HepG2 (cell line): ENCODE data around the gene H2AZ2. TPM values are rescaled to one million over a fixed set of nuclear protein-coding genes. Genes with fewer than 3 reads are reported as not detected.

Experiments used
- CERS6 ChIP-seq: sonication (generic); formaldehyde crosslinking; IDR thresholded peaks from 2 replicates; pipeline ENCODE4 v1.5.0; 2020; ENCODE audit warnings: missing genetic modification reagents
- DR1 ChIP-seq: sonication (generic); formaldehyde crosslinking; IDR thresholded peaks from 2 replicates; pipeline ENCODE4 v1.8.0; 2021; ENCODE audit warnings: mild to moderate bottlenecking, missing genetic modification reagents, inconsistent platforms
- EP300 ChIP-seq, 3 experiments: sonication (generic) in 1 of 3; formaldehyde crosslinking in 1 of 3; IDR thresholded peaks; 2 replicates each; pipeline versions ENCODE4 v1.5.1 to v1.6.1; 2011 to 2020; ENCODE audit warnings: low read depth in 2 of 3, low read length in 2 of 3, borderline replicate concordance in 1 of 3, improper control_type of control experiment in 1 of 3, mild to moderate bottlenecking in 1 of 3, missing genetic modification reagents in 1 of 3, moderate library complexity in 1 of 3
- HNF4G ChIP-seq, 2 experiments: sonication (generic) in 1 of 2; formaldehyde crosslinking in 1 of 2; IDR thresholded peaks; 2 replicates each; pipeline versions ENCODE4 v1.4.0 to v1.6.1; 2011 to 2020; ENCODE audit warnings: borderline replicate concordance in 2 of 2, low read depth in 2 of 2, mild to moderate bottlenecking in 2 of 2, low read length in 1 of 2, missing genetic modification reagents in 1 of 2, moderate library complexity in 1 of 2
- JDP2 ChIP-seq: sonication (generic); formaldehyde crosslinking; IDR thresholded peaks from 2 replicates; pipeline ENCODE4 v1.8.1; 2022; ENCODE audit warnings: missing genetic modification reagents, borderline replicate concordance
- KDM5B ChIP-seq: sonication (generic); formaldehyde crosslinking; IDR thresholded peaks from 2 replicates; pipeline ENCODE4 v1.4.0; 2020; ENCODE audit warnings: missing genetic modification reagents, mild to moderate bottlenecking, borderline replicate concordance
- MAFK ChIP-seq, 2 experiments: IDR thresholded peaks in 1 of 2; conservative IDR thresholded peaks in 1 of 2; 2 replicates each; pipeline ENCODE4 v1.6.1; 2011; ENCODE audit warnings: improper control_type of control experiment in 2 of 2, low read length in 2 of 2
- MED8 ChIP-seq: sonication (generic); formaldehyde crosslinking; IDR thresholded peaks from 2 replicates; pipeline ENCODE4 v1.8.1; 2023; ENCODE audit warnings: mild to moderate bottlenecking, missing genetic modification reagents; ENCODE audit not compliant: insufficient replicate concordance
- MXD3 ChIP-seq: IDR thresholded peaks from 2 replicates; pipeline ENCODE4 v1.6.1; 2016; ENCODE audit warnings: mild to moderate bottlenecking, missing biosample characterization, missing genetic modification reagents
- RNF2 ChIP-seq: fragments of 450-650 bp; conservative IDR thresholded peaks from 2 replicates; pipeline ENCODE4 v1.6.1; 2016; ENCODE audit warnings: low read depth
- STAT5B ChIP-seq: sonication (generic); formaldehyde crosslinking; IDR thresholded peaks from 2 replicates; pipeline ENCODE4 v1.4.0; 2020; ENCODE audit warnings: missing genetic modification reagents
- TOPORS ChIP-seq: sonication (generic); formaldehyde crosslinking; IDR thresholded peaks from 2 replicates; pipeline ENCODE4 v1.8.0; 2023; ENCODE audit warnings: mild to moderate bottlenecking, missing genetic modification reagents
- TRIM22 ChIP-seq: fragments of 450-650 bp; IDR thresholded peaks from 2 replicates; pipeline ENCODE4 v1.6.1; 2017
- ZBTB2 ChIP-seq: sonication (generic); formaldehyde crosslinking; IDR thresholded peaks from 2 replicates; pipeline ENCODE4 v1.8.0; 2022; ENCODE audit warnings: low read depth, missing genetic modification reagents
- ZFYVE20 ChIP-seq: sonication (generic); formaldehyde crosslinking; IDR thresholded peaks from 2 replicates; pipeline ENCODE4 v1.8.0; 2023; ENCODE audit warnings: low read depth, mild to moderate bottlenecking, moderate library complexity, missing genetic modification reagents, borderline replicate concordance
- ZNF30 ChIP-seq: sonication (generic); formaldehyde crosslinking; IDR thresholded peaks from 2 replicates; pipeline ENCODE4 v1.5.0; 2020; ENCODE audit warnings: mild to moderate bottlenecking, missing genetic modification reagents
- ZNF337 ChIP-seq: sonication (generic); formaldehyde crosslinking; IDR thresholded peaks from 2 replicates; pipeline ENCODE4 v1.5.1; 2020; ENCODE audit warnings: missing genetic modification reagents, low read depth, mild to moderate bottlenecking, borderline replicate concordance
- ZNF414 ChIP-seq: sonication (generic); formaldehyde crosslinking; IDR thresholded peaks from 2 replicates; pipeline ENCODE4 v1.5.0; 2020; ENCODE audit warnings: missing genetic modification reagents
- ZNF670 ChIP-seq: sonication (generic); formaldehyde crosslinking; IDR thresholded peaks from 2 replicates; pipeline ENCODE4 v1.8.0; 2022; ENCODE audit warnings: mild to moderate bottlenecking, missing genetic modification reagents, borderline replicate concordance
- ZNF75D ChIP-seq: sonication (generic); formaldehyde crosslinking; IDR thresholded peaks from 2 replicates; pipeline ENCODE4 v1.8.1; 2023; ENCODE audit warnings: missing genetic modification reagents, mild to moderate bottlenecking, borderline replicate concordance
- ZNF780A ChIP-seq: sonication (generic); formaldehyde crosslinking; IDR thresholded peaks from 2 replicates; pipeline ENCODE4 v1.8.0; 2022; ENCODE audit warnings: mild to moderate bottlenecking, missing genetic modification reagents, moderate library complexity
- polyA plus RNA-seq, 8 experiments: library from polyadenylated mRNA; depleted of rRNA in 3 of 8; stranded (reverse) in 7 of 8; unstranded in 1 of 8; fragments of >200 nt; fragmentation: Illumina TruSeq in 4 of 8; extraction: Trizol in 4 of 8; gene quantifications; 2 replicates each; pipeline versions ENCODE4 v1.2.1 to v1.2.3, GENCODE V29; 2011 to 2016; ENCODE audit warnings: low read depth in 4 of 8, missing spikeins in 1 of 8, mixed read lengths in 1 of 8; ENCODE audit not compliant: insufficient read depth in 1 of 8
- total RNA-seq, 5 experiments: library from RNA; depleted of rRNA; stranded (reverse); fragments of >200 nt; fragmentation: Illumina TruSeq; extraction: Trizol; gene quantifications; 2 replicates each; pipeline ENCODE4 v1.2.3, GENCODE V29; 2016; ENCODE audit warnings: low read depth in 1 of 5

The H2AZ2 gene
- total and polyA plus RNA-seq, 2 of the 13 experiments (the other 11 are each of a cell fraction or from before 2014, with no cell fraction given): 121 to 223 TPM

- TF ChIP-seq CERS6 (CRISPR knock-in tag): no peak
- TF ChIP-seq MED8 (CRISPR knock-in tag): peak; percentile 40
- 0 out of 4 replicates have a peak, but pooled peaks of 1 of the 2 experiments have one; percentile 1 for TF ChIP-seq MAFK (conservative IDR thresholded peaks at IDR 0.05 in 1 of 2, IDR thresholded peaks at IDR 0.05 in 1 of 2; ENCODE audit: low read length in 2 of 2)
- TF ChIP-seq ZNF670 (CRISPR knock-in tag): 0 out of 2 replicates have a peak, but pooled peaks have one; percentile 12
- peak; percentile 52; the same call in 1 of the 2 replicates for TF ChIP-seq RNF2
- peak; percentile 42 to 58; a peak in 2 of 4 replicates for TF ChIP-seq EP300 (IDR thresholded peaks at IDR 0.05; ENCODE audit: low read depth in 2 of 2, low read length in 2 of 2)
- TF ChIP-seq EP300 (CRISPR knock-in tag; IDR thresholded peaks at IDR 0.05; ENCODE audit: borderline replicate concordance): peak; percentile 41; the same call in 1 of the 2 replicates
- TF ChIP-seq ZNF337 (CRISPR knock-in tag): peak; percentile 60; the same call in 1 of the 2 replicates
- no peak for TF ChIP-seq TRIM22
- peak; percentile 59 for TF ChIP-seq DR1 (CRISPR knock-in tag)
- peak; percentile 63; the same call in 1 of the 2 replicates for TF ChIP-seq MXD3 (CRISPR knock-in tag)
- TF ChIP-seq ZNF780A (CRISPR knock-in tag): peak; percentile 68; the same call in 1 of the 2 replicates
- TF ChIP-seq ZNF75D: no peak
- TF ChIP-seq ZBTB2 (CRISPR knock-in tag): peak; percentile 96
- TF ChIP-seq HNF4G (IDR thresholded peaks at IDR 0.05; ENCODE audit: borderline replicate concordance, low read depth, low read length): no peak
- no peak for TF ChIP-seq HNF4G (CRISPR knock-in tag; IDR thresholded peaks at IDR 0.05; ENCODE audit: borderline replicate concordance, low read depth)
- peak; percentile 28; the same call in 1 of the 2 replicates for TF ChIP-seq KDM5B (CRISPR knock-in tag)
- no peak for TF ChIP-seq STAT5B (CRISPR knock-in tag)
- 0 out of 2 replicates have a peak, but pooled peaks have one; percentile 17 for TF ChIP-seq ZNF414
- TF ChIP-seq JDP2: no peak
- TF ChIP-seq TOPORS: peak; percentile 89
- TF ChIP-seq ZFYVE20 (CRISPR knock-in tag): peak; percentile 64; the same call in 1 of the 2 replicates
- TF ChIP-seq ZNF30 (CRISPR knock-in tag): no peak
Observed at GRCh38 chr7:44885394-44886317, 37.8 kb upstream of the H2AZ2 start, which contains the start of gene PURB (continued).
